LoVo (cell line): Measurements from ENCODE around the gene AMFR.
A peak's percentile ranks its signal among the peaks of the same experiment; 100 is the strongest.
"Not testable (repeated sequence)": the region's sequence is repeated elsewhere in the genome, so short reads cannot be mapped to it uniquely, and the experiment has no call there.

Experiments used
- DNase-seq: peaks from one replicate; pipeline ENCODE4 v3.0.0-alpha.2; 2016; ENCODE audit warnings: low spot score

The AMFR gene

GRCh38 chr16:56423584-56424403 lies 1.6 kb downstream of the AMFR start:
- DNase-seq: no peak

DNA sequence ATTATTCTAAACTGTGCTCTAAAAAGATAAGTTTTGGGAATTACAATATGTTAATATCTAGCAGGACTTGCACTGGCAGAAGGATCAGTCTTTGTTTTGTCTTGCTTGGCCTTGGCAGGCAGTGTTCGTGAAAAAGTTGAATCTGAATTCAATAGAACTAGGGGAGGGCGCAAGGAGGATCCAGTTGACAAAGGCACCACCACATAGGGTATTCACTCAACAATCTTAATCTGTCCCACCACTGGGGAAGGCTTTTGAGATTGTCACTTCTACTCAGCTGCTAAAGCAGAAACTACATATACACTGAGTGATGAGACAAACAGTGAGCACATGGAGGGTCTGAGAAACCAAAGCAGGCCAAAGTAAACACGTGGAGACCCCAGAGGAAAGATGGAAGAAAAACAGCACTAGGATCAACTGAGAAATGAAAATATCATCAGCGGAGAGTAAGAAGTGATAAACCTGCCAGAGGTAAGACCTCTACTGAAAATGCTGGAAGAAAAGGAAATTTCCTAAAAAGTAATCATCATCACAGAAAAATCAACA lies 2.4 kb downstream of the AMFR start:
- no peak for DNase-seq

- no peak for DNase-seq
These were observed 3.2 kb downstream of the AMFR start for GRCh38 chr16:56421976-56422669.

DNA sequence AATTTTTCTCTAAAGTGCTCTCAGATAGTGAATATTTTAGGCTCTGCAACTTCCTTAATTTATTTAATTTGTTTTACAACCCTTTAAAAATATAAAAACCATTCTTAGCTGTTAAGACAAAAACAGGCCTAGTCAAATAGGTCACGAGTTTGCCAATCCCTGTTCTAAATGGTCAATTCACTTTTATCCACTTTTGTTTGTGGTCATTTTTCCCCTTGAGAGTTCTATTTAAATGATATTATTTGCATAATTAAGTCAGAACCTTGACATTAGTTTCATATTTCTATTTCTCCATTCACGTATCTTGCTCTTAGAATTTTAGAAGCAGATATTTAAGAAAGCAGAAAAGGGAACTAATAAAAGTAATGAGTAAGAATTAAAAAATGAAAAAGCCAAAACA lies 4.0 kb downstream of the AMFR start:
- DNase-seq: no peak

DNA sequence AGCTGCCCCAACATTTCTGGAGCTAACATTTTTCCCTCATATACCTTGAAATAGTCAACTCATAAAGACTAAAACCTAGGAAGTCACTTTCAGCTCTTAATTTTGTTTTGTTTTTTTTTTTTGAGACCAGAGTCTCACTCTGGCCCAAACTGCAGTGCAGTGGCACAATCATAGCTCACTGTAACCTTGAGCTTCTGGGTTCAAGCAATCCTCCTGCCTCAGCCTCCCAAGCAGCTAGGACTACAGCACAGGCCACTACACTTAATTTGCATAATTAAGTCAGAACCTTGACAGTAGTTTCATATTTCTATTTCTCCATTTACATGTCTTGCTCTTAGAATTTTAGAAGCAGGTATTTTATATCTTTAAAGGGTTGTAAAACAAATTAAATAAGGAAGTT lies 4.7 kb downstream of the AMFR start:
- no peak for DNase-seq

DNA sequence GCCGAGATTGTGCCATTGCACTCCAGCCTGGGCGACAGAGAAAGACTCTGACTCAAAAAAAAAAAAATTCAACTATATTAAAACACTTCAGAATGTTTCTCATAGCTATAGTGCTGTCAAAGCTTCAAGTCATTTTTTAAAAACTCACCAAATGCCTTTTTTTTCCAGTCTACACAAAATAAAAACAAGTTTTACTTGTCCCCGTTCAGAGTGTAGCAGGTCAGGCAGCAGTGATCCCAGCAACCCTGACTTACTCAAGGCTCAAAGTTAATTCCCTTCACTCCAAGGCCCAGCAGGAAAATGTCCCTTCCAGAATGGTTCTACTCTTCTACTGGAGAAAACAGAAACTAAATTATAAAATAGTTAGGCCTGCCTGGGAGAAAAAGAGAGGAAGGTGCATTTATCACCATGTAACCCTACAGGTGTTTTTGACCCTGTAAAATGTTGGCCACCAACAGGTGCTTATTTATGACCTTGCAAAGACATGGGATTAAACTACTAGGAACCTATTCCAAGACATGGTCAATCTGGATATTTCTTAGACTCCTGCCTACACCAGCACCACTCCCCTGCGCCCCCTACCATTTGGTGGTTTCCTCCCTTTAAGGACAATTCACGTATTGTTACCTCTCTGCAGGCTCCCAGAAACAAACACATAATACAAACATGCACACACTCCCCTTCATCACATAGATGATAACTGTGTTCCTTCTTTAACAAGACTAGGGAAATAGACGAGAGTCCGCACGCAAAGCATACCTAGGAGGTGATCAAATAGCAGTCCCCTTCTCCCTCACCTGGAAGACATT lies 5.4 kb downstream of the AMFR start:
- DNase-seq: no peak

GRCh38 chr16:56417138-56417537 lies 8.2 kb downstream of the AMFR start:
- no peak for DNase-seq

DNA sequence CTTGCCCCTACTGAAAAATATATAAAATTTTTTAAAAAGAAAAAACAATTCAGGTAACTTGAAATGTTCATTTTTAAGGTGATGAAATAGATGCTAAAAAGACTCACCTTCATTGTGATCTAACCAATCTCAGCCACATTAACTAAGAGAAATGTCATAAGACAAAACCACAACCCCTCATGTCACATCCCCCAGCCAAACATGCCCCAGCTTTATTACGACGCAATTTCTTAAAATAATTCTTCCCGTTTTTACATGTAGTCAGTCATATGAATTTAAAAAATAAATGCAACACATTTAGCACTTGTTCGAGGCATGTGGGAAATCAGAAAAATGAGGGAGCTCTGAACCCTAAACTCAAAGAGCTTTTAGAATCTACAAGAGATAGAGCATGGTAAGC lies 9.5 kb downstream of the AMFR start:
- no peak for DNase-seq

DNA sequence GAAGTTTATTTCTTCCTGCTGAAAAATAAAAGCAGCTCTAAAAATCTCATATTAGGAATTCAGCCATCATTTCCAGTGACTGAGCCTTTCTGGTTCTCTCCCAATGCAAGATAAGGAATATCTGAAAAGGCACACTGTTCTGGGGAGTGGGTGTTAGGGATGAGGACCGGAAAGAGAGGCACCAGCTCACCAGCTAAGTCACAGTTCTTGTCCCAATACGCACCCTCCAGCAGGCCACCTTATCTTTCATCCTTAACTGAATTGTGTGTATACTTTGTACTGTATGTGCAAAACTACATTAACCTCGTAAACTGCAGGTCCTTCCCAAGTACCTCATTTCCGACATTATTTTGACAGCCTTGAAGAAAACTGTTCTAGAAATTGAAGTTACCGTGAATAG lies 11.0 kb downstream of the AMFR start:
- no peak for DNase-seq

GRCh38 chr16:56413381-56413780 lies 12.0 kb downstream of the AMFR start:
- DNase-seq: no peak

DNA sequence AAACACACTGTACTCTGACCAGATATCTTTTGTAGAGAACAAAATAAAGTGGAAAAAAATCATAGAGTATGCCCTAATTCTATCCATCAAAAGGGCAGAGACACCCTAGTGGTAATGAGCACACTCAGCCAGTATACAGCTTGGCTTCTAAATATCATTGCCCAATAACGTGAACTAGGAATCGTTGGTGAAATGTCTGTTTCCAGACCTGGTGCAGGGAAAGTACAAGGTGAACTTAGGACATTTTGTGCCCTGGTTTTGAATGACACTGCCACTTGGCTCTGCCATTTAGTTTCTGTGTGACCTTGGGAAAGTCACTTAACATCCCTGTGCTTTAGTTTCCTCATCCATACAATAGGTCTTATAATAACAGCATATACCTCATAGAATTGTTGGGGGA lies 13.7 kb downstream of the AMFR start:
- DNase-seq: no peak

DNA sequence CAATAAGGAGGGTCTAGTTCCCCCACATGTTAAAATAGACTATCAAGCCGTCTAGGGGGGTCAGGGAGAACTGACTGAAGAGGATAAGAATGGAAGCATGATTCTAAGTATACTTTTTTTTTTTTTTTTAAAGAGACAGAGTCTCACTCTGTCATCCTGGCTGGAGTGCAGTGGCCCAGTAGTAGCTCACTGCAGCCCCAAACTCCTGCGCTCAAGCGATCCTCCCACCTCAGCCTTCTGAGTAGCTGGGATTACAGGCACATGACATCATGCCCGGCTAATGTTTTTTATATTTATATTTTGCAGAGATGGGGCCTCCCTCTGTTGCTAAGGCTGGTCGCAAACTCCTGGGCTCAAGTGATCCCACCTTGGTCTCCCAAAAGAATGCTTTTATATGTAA lies 14.2 kb downstream of the AMFR start:
- no peak for DNase-seq

GRCh38 chr16:56409195-56409594 lies 16.1 kb downstream of the AMFR start:
- DNase-seq: no peak

GRCh38 chr16:56408379-56409098 lies 16.8 kb downstream of the AMFR start:
- peak; percentile 18 for DNase-seq

GRCh38 chr16:56405977-56406672 lies 19.2 kb downstream of the AMFR start:
- DNase-seq: no peak

GRCh38 chr16:56401482-56401881 lies 23.9 kb downstream of the AMFR start:
- DNase-seq: no peak

DNA sequence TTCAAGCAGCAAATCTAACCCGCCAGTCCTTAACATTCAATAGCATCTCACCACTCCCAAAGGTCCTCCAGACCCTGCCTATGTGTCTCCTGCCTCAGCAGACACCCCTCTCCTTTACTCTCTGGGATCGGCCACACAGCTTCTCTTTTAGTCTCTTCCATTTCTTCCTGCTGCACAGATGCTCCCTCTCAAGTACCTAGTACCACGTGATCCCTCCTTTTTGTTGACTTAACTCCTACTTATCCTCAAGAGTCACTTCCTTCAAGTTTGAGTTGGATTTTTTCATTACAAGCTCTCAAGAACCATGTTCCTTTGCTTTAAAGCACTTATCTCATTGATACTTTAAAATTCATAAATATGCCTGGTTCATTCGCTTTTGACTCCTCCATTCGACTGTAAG lies 24.9 kb downstream of the AMFR start:
- DNase-seq: no peak

GRCh38 chr16:56399486-56399885 lies 25.9 kb downstream of the AMFR start:
- no peak for DNase-seq

DNA sequence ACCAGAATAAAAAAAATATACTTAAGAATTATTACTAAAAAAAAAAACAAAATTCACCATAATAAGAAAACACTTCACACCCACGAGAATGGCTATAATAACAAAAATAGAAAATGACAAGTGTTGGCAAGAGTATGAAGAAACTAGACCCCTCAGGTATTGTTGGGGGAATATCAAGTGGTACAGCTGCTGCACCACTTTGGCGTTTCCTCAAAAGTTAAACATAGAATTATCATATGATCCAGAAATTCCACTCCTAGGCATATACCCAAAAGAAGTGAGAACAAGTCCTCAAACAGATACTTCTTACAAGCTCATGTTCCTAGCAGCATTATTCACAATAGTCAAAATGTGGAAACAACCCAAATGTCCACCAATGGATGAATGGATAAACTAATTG lies 26.3 kb downstream of the AMFR start:
- DNase-seq: no peak

DNA sequence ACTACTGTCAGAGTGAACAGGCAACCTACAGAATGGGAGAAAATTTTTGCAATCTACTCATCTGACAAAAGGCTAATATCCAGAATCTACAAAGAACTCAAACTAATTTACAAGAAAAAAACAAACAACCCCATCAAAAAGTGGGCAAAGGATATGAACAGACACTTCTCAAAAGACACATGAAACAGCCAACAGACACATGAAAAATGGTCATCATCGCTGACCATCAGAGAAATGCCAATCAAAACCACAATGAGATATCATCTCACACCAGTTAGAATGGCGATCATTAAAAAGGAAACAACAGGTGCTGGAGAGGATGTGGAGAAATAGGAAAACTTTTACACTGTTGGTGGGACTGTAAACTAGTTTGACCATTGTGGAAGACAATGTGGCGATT lies 28.6 kb downstream of the AMFR start:
- not testable (repeated sequence) for DNase-seq

DNA sequence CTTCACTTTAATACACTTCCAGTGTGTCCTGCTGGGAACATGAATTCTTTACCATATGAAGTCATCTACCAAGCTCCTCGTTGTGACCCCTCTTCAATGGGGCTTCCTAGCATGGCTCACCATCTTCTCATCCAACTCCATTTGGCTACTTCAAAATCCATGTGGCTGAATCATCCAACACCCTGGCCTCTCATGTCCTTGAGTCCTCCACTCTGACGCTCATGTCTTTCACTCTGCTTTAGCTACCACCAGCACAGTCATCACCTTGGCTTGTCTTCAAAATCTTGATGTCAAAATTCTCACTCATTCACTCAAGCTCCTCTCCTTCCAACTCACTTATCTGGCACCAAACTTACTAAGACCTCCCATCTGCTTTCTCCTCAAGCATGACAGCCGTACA lies 35.8 kb downstream of the AMFR start:
- no peak for DNase-seq
